ENCODE measurements around the gene GNL3.

DNA sequence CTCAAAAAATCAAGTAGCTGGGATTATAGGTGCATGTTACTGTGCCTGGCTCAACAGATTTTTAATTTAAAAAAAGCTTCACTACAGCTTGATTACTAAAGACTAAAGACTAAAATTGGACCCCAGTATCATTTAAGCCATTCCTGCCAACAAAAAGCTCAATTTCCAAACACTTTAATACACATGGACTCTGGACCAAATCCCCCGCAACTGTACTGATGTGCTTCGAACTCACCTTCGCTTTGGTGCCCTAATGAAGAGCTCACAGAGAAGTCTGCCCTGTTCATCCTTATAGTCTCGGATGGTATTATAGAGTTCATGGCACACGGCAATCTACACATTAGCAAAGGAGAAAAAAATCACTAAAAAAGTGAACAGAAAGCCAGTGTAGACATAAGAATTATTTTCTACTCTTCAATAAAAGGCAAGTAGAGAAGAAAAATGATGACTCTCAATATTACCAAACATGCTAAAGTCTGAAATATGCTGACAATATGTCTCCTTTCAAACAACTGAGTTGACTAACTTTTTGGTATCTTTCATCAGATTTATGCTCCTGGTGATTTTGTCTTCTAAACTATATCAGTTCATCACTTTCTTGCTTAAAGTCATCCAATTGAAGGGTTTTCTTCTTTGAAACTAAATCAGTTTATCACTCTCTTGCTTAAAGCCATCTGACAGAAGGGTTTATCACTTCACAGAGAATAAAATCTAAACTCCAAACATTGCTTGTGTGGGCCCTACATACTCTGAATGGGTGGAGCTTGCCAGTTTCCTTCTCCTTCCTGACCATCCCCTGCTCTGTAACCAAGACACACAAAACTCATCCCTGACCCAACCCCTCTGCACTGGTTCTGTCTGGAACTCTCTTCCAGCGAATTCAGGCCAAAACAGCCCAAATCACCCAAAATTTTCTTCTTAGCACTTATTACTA, 7.3 kb upstream of the GNL3 start:
- TF ChIP-seq, protein P1, sequence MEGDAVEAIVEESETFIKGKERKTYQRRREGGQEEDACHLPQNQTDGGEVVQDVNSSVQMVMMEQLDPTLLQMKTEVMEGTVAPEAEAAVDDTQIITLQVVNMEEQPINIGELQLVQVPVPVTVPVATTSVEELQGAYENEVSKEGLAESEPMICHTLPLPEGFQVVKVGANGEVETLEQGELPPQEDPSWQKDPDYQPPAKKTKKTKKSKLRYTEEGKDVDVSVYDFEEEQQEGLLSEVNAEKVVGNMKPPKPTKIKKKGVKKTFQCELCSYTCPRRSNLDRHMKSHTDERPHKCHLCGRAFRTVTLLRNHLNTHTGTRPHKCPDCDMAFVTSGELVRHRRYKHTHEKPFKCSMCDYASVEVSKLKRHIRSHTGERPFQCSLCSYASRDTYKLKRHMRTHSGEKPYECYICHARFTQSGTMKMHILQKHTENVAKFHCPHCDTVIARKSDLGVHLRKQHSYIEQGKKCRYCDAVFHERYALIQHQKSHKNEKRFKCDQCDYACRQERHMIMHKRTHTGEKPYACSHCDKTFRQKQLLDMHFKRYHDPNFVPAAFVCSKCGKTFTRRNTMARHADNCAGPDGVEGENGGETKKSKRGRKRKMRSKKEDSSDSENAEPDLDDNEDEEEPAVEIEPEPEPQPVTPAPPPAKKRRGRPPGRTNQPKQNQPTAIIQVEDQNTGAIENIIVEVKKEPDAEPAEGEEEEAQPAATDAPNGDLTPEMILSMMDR (IDR thresholded peaks at IDR 0.05; ENCODE audit: low read depth, low read length) = no peak
- no peak for TF ChIP-seq EZH2phosphoT487 (IDR thresholded peaks at IDR 0.05; ENCODE audit: low read depth)
